Liver (tissue), 9 donors: ENCODE measurements around the gene TPST2. TPM values are rescaled to one million over a fixed set of nuclear protein-coding genes. Genes with fewer than 3 reads are reported as not detected.

Source experiments
- DNase-seq: peaks from one replicate; pipeline ENCODE4 v3.0.0-alpha.2; 2017; ENCODE audit warnings: low spot score
- H3K27ac ChIP-seq, 2 donors: one replicate each; pipeline ENCODE4 v1.7.0; 2013; ENCODE audit warnings: inconsistent platforms in 2 of 2, low read length in 2 of 2, control low read depth in 1 of 2, low read depth in 1 of 2, mild to moderate bottlenecking in 1 of 2
- H3K27me3 ChIP-seq, 4 donors: one replicate each; pipeline versions ENCODE4 v1.6.1 to v1.7.0; 2013; ENCODE audit warnings: low read length in 3 of 4, inconsistent platforms in 1 of 4, mild to moderate bottlenecking in 1 of 4, moderate library complexity in 1 of 4; ENCODE audit not compliant: control insufficient read depth in 4 of 4, insufficient read depth in 4 of 4
- H3K36me3 ChIP-seq, 4 donors: one replicate each; pipeline versions ENCODE4 v1.6.1 to v1.7.0; 2013; ENCODE audit warnings: low read length in 3 of 4, mild to moderate bottlenecking in 3 of 4, low read depth in 1 of 4, moderate library complexity in 1 of 4; ENCODE audit not compliant: control insufficient read depth in 4 of 4, insufficient read depth in 3 of 4
- H3K4me1 ChIP-seq, 4 donors: one replicate each; pipeline versions ENCODE4 v1.6.1 to v1.7.0; 2013; ENCODE audit warnings: low read length in 3 of 4, mild to moderate bottlenecking in 3 of 4, moderate library complexity in 1 of 4; ENCODE audit not compliant: control insufficient read depth in 4 of 4, insufficient read depth in 4 of 4
- H3K4me3 ChIP-seq, 3 donors: one replicate each; pipeline versions ENCODE4 v1.6.1 to v1.7.0; 2013; ENCODE audit warnings: low read length in 3 of 3, control low read depth in 1 of 3, low read depth in 1 of 3, mild to moderate bottlenecking in 1 of 3
- H3K9ac ChIP-seq, 2 donors: one replicate each; pipeline ENCODE4 v1.7.0; 2013; ENCODE audit warnings: low read length in 2 of 2, mild to moderate bottlenecking in 2 of 2, moderate library complexity in 2 of 2, control low read depth in 1 of 2, low read depth in 1 of 2
- H3K9me3 ChIP-seq, 4 donors: one replicate each; pipeline versions ENCODE4 v1.6.1 to v1.7.0; 2013; ENCODE audit warnings: low read length in 3 of 4; ENCODE audit not compliant: control insufficient read depth in 4 of 4
- ATF3 ChIP-seq: IDR thresholded peaks from 2 replicates; pipeline ENCODE4 v1.6.1; 2016; ENCODE audit warnings: antibody characterized with exemption
- CTCF ChIP-seq: fragments of 150-350 bp; IDR thresholded peaks from 2 replicates; pipeline ENCODE4 v1.5.1; 2017; ENCODE audit warnings: improper control_type of control experiment, low read depth, low read length; ENCODE audit not compliant: missing input control
- FOXA2 ChIP-seq: IDR thresholded peaks from 2 replicates; pipeline ENCODE4 v1.6.1; 2016; ENCODE audit warnings: antibody characterized with exemption
- GABPA ChIP-seq, 2 donors: IDR thresholded peaks in 1 of 2; conservative IDR thresholded peaks in 1 of 2; 2 replicates each; pipeline ENCODE4 v1.6.1; 2016; ENCODE audit warnings: antibody characterized with exemption in 2 of 2, mild to moderate bottlenecking in 1 of 2, moderate library complexity in 1 of 2
- HNF4A ChIP-seq, 2 donors: conservative IDR thresholded peaks; 2 replicates each; pipeline ENCODE4 v1.6.1; 2016; ENCODE audit warnings: antibody characterized with exemption in 2 of 2, mild to moderate bottlenecking in 2 of 2
- HNF4G ChIP-seq: IDR thresholded peaks from 2 replicates; pipeline ENCODE4 v1.6.1; 2016; ENCODE audit warnings: antibody characterized with exemption
- JUND ChIP-seq, 2 donors: IDR thresholded peaks; 2 replicates each; pipeline ENCODE4 v1.6.1; 2016; ENCODE audit warnings: antibody characterized with exemption in 2 of 2
- MAX ChIP-seq: IDR thresholded peaks from 2 replicates; pipeline ENCODE4 v1.6.1; 2016; ENCODE audit warnings: antibody characterized with exemption
- NR2F2 ChIP-seq: IDR thresholded peaks from 2 replicates; pipeline ENCODE4 v1.6.1; 2016; ENCODE audit warnings: antibody characterized with exemption
- RAD21 ChIP-seq, 2 donors: IDR thresholded peaks; 2 replicates each; pipeline ENCODE4 v1.6.1; 2016; ENCODE audit warnings: antibody characterized with exemption in 2 of 2, mild to moderate bottlenecking in 2 of 2
- REST ChIP-seq: IDR thresholded peaks from 2 replicates; pipeline ENCODE4 v1.6.1; 2016; ENCODE audit warnings: antibody characterized with exemption, mild to moderate bottlenecking
- RXRA ChIP-seq, 2 donors: IDR thresholded peaks; 2 replicates each; pipeline ENCODE4 v1.6.1; 2017 to 2018; ENCODE audit warnings: antibody characterized with exemption in 2 of 2, mild to moderate bottlenecking in 1 of 2
- SP1 ChIP-seq: IDR thresholded peaks from 2 replicates; pipeline ENCODE4 v1.6.1; 2018; ENCODE audit warnings: antibody characterized with exemption, mild to moderate bottlenecking
- TAF1 ChIP-seq: conservative IDR thresholded peaks from 2 replicates; pipeline ENCODE4 v1.6.1; 2016; ENCODE audit warnings: antibody characterized with exemption, mild to moderate bottlenecking
- YY1 ChIP-seq: IDR thresholded peaks from 2 replicates; pipeline ENCODE4 v1.6.1; 2016; ENCODE audit warnings: antibody characterized with exemption, mild to moderate bottlenecking
- WGBS: extraction: QIAGEN DNeasy Blood & Tissue Kit; methylation state at CpG from one replicate; pipeline ENCODE4 v1.1.7; 2013; 5-methylcytosine and 5-hydroxymethylcytosine counted together
- polyA plus RNA-seq, 2 donors: library from polyadenylated mRNA; stranded (reverse) in 1 of 2; unstranded in 1 of 2; fragments of 200-250 nt in 1 of 2; fragments of >200 nt in 1 of 2; fragmentation: Nextera tagmentation in 1 of 2; extraction: Ambion mirVana in 1 of 2; gene quantifications; one replicate each; pipeline versions ENCODE4 v1.2.1 to v1.2.3, GENCODE V29; 2013 to 2015
- total RNA-seq, 2 donors: library from RNA; depleted of rRNA; stranded (reverse); fragments of >200 nt; gene quantifications; one replicate each; pipeline ENCODE4 v1.2.3, GENCODE V29; 2014
- donor health status: healthy.
- donor health status: healthy.
- donor health status: healthy.
- donor health status: healthy.
- donor health status: healthy.

The TPST2 gene
- total and polyA plus RNA-seq, 4 donors = 33.3 to 109 (median 69.7) TPM

GRCh38 chr22:26527167-26527566 lies 62.8 kb downstream of the TPST2 start:
- WGBS = 49% methylated on average over 3 of the region's 3 CpGs
- TF ChIP-seq CTCF (no peak), RAD21 (IDR thresholded peaks at IDR 0.05) (peak; percentile 15 to 27), TAF1 (peak; percentile 20), GABPA (IDR thresholded peaks at IDR 0.05 in 1 of 2, conservative IDR thresholded peaks at IDR 0.05 in 1 of 2) (no peak), HNF4G (no peak), FOXA2 (no peak)
- DNase-seq = no peak
- H3K27me3 ChIP-seq = no peaks in the 10 kb centered on the region
- peak overlapping the region; percentile 93 to 97 for H3K9ac ChIP-seq
- peak overlapping the region; percentile 91 to 93 for H3K27ac ChIP-seq
- H3K4me3 ChIP-seq = peak overlapping the region; percentile 66 to 74 (median 71)
- peaks cover 0 to 13% (median 8%) of the 10 kb centered on the region in 4 donors for H3K36me3 ChIP-seq
- peaks cover 4 to 31% (median 9%) of the 10 kb centered on the region in 4 donors for H3K4me1 ChIP-seq
- no peaks in the 10 kb centered on the region for H3K9me3 ChIP-seq

- Histone ChIP-seq H3K36me3 (peaks cover 0 to 3% (median under 1%) of the 10 kb centered on the region in 4 donors), H3K9ac (peak overlapping the region; percentile 93 to 97), H3K9me3 (no peaks in the 10 kb centered on the region), H3K27ac (peak overlapping the region; percentile 91 to 93), H3K4me1 (peaks cover 4 to 31% (median 9%) of the 10 kb centered on the region in 4 donors), H3K27me3 (no peaks in the 10 kb centered on the region), H3K4me3 (peak overlapping the region; percentile 66 to 74 (median 71))
- whole genome bisulfite sequencing = 38% methylated on average over 7 of the region's 7 CpGs
- DNase-seq = no peak
- TF ChIP-seq CTCF (no peak), TAF1 (peak; percentile 23), RXRA (IDR thresholded peaks at IDR 0.05) (no peak), MAX (no peak)
Observed at GRCh38 chr22:26525946-26526564, 63.9 kb downstream of the TPST2 start.

GRCh38 chr22:26524870-26525269 lies 65.1 kb downstream of the TPST2 start:
- H3K9ac ChIP-seq = peak overlapping the region; percentile 93 to 97
- WGBS = 36% methylated on average over 4 of the region's 4 CpGs
- H3K27ac ChIP-seq = peak overlapping the region; percentile 91 to 93
- TF ChIP-seq SP1 (peak; percentile 75), CTCF (no peak), RXRA (IDR thresholded peaks at IDR 0.05) (peak; percentile 83 to 86), MAX (peak; percentile 72), HNF4A (conservative IDR thresholded peaks at IDR 0.05) (peak; percentile 78 to 79), FOXA2 (peak; percentile 26), TAF1 (peak; percentile 93), ATF3 (no peak), REST (peak; percentile 91), JUND (IDR thresholded peaks at IDR 0.05) (no peak), NR2F2 (no peak), YY1 (peak; percentile 80)

More at GRCh38 chr22:26524870-26525269, 65.1 kb downstream of the TPST2 start:
- no peaks in the 10 kb centered on the region for H3K36me3 ChIP-seq
- H3K4me3 ChIP-seq = peak overlapping the region; percentile 66 to 76 (median 71)
- DNase-seq = no peak
- no peaks in the 10 kb centered on the region for H3K27me3 ChIP-seq
- peaks cover 2 to 24% (median 5%) of the 10 kb centered on the region in 4 donors for H3K4me1 ChIP-seq
- no peaks in the 10 kb centered on the region for H3K9me3 ChIP-seq
